GM21619 (cell line): ENCODE data around the gene HOXB13.
"Not testable (repeated sequence)": the region's sequence is repeated elsewhere in the genome, so short reads cannot be mapped to it uniquely, and the experiment has no call there.

Experiments
- ATAC-seq: cut with Tn5 transposase; IDR thresholded peaks from one replicate; pipeline ENCODE4 v1.9.1; 2021; ENCODE audit not compliant: unreplicated experiment

HOXB13 gene

GRCh38 chr17:48726916-48727286 lies 1.6 kb downstream of the HOXB13 start:
- no peak for ATAC-seq

- no peak for ATAC-seq
These were observed 2.2 kb downstream of the HOXB13 start for GRCh38 chr17:48726114-48726915.

- ATAC-seq = no peak
These were observed 3.1 kb downstream of the HOXB13 start for GRCh38 chr17:48725288-48726064.

GRCh38 chr17:48725004-48725287 lies 3.6 kb downstream of the HOXB13 start:
- no peak for ATAC-seq

- ATAC-seq = no peak
These were observed 4.1 kb downstream of the HOXB13 start for GRCh38 chr17:48724251-48725003.

- no peak for ATAC-seq
These were observed 4.9 kb downstream of the HOXB13 start for GRCh38 chr17:48723423-48724250.

GRCh38 chr17:48722915-48723422 lies 5.6 kb downstream of the HOXB13 start, which contains the start of gene PRAC2:
Gene PRAC2 (plus strand): TSS chr17:48723185. CDS start chr17:48724411, 1,226 bp downstream.
- no peak for ATAC-seq

GRCh38 chr17:48722201-48722907 lies 6.2 kb downstream of the HOXB13 start, which contains the start of gene PRAC1:
Gene PRAC1 (minus strand): TSS chr17:48722518. CDS start chr17:48722392, 126 bp downstream.
- no peak for ATAC-seq

GRCh38 chr17:48721009-48721402 lies 7.5 kb downstream of the HOXB13 start:
- no peak for ATAC-seq

GRCh38 chr17:48720266-48721008 lies 8.1 kb downstream of the HOXB13 start:
- no peak for ATAC-seq

- ATAC-seq = no peak
These were observed 8.8 kb downstream of the HOXB13 start for GRCh38 chr17:48719642-48720265.

- no peak for ATAC-seq
These were observed 9.5 kb downstream of the HOXB13 start for GRCh38 chr17:48718761-48719641.

- no peak for ATAC-seq
These were observed 10.3 kb downstream of the HOXB13 start for GRCh38 chr17:48718227-48718760.

- ATAC-seq = no peak
These were observed 11.0 kb downstream of the HOXB13 start for GRCh38 chr17:48717367-48718226.

GRCh38 chr17:48716549-48716948 lies 12.0 kb downstream of the HOXB13 start:
- not testable (repeated sequence) for ATAC-seq
